GM18909 (cell line): ENCODE data around the gene TOR1B.
"Not testable (repeated sequence)": the region's sequence is repeated elsewhere in the genome, so short reads cannot be mapped to it uniquely, and the experiment has no call there.

Experiments
- ATAC-seq: cut with Tn5 transposase; IDR thresholded peaks from one replicate; pipeline ENCODE4 v1.9.1; 2021; ENCODE audit warnings: mild to moderate bottlenecking; ENCODE audit not compliant: unreplicated experiment, poor library complexity

TOR1B gene, protein sequence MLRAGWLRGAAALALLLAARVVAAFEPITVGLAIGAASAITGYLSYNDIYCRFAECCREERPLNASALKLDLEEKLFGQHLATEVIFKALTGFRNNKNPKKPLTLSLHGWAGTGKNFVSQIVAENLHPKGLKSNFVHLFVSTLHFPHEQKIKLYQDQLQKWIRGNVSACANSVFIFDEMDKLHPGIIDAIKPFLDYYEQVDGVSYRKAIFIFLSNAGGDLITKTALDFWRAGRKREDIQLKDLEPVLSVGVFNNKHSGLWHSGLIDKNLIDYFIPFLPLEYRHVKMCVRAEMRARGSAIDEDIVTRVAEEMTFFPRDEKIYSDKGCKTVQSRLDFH

DNA sequence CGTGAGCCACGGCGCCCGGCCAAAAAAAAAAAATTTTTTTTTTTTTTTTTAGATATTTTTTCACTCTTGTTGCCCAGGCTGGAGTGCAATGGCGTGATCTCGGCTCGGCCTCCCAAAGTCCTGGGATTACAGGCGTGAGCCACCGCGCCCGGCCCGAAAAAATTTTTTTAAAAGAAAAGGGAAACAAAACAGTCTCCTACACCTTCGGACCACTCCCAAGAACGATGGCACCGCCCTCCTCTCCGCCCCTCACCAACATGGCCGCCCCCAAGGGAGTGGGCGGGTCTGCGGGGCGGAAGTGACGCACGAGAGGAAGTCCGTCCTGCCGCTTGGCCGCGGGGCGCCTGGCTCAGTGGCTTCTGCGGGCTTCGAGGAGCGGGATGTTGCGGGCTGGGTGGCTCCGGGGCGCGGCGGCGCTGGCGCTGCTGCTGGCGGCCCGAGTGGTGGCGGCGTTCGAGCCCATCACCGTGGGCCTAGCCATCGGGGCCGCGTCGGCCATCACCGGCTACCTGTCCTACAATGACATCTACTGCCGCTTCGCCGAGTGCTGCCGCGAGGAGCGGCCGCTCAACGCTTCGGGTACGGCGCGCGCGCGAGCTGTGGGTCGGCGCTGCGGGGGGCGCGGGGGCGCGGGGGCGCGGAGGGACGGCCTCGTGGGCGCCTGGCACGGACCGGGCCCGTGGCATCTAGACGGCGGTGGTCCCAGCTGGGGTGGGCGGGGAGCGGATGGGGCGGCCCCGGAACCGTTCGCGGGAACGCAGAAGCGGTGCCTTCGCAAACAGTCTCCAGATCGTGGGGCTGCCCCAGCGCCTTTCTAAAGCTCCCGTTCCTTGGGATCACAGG, at the start of gene TOR1B:
TOR1B (plus strand) TSS at position 352 of the 843 bp plus-strand sequence; CDS start at position 381, 29 bp downstream.
- peak; percentile 90 for ATAC-seq

DNA sequence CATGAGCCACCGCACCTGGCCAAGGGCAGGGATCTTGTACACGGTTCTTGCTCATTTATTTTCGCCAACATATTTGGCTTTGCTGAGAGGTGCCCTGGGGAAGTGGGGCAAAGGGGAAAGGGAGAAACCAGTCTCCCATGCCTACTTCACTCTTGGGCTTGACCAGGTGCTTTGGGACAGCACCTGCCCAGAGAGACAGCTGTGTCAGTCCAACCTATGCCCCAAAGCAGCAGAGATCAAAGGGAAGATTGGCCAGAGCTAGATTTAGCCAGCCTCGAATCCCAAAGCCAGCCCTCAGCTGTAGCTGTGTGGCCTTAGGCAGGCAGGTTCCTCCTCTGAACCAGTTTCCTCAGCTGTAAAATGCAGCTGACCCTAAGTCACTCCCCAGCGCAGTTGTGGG, 47.8 kb upstream of the TOR1B start:
- ATAC-seq: no peak

DNA sequence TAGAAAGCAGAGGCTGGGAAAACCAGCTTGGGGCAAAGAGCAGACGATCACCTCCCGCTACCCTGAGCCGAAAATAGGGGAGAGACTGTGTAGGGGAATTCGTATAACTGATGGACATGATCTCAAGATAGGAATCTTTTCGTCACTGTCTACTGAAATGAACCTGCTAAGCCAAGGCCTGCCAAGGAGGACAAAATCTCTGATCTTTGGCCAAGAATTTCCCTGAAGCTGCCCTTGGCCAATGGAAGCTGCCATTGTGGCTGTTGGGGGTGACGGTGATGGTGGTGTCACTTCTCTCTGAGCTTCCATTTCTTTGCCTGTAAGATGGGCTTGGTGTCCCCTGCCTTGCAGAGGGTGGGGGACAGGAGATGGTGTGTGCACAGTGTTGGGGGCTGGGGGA, 46.8 kb upstream of the TOR1B start:
- no peak for ATAC-seq

DNA sequence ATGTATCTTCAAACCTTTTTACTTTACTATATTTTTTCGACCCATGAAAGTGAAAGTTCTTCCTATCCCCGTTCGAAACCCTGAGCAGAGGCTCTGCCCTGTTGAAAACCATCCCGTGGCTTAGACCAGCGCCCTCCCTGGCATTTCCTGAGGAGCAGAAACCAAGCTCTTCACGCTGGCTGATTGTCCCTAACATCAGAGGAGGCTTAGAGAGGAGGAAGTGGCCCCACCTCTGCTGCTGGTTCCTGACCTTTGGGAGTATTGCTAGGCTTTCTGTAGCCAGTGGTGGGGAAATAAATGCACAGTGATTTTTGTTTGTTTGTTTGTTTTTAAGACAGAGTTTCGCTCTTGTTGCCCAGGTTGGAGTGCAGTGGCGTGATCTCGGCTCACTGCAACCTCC, 45.9 kb upstream of the TOR1B start:
- no peak for ATAC-seq

DNA sequence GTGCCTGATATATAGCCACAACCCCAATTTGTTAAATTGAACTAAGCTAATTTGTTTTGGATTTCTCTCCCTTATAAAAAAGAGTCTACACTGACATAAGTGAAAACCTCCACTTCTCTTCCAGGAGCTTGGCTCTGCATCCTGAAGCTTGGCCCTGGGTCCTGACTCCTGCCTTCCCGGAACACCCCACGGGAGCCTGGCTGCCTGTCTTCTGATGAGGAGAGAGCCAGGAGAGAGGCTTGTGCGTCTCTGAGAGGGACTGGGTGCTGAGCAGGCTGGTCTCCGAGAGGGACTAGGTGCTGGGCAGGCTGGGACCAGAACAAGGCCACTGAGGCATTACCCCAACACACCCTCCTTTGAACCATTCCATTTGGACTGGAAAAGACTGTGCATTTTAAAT, 43.7 kb upstream of the TOR1B start:
- ATAC-seq: no peak

DNA sequence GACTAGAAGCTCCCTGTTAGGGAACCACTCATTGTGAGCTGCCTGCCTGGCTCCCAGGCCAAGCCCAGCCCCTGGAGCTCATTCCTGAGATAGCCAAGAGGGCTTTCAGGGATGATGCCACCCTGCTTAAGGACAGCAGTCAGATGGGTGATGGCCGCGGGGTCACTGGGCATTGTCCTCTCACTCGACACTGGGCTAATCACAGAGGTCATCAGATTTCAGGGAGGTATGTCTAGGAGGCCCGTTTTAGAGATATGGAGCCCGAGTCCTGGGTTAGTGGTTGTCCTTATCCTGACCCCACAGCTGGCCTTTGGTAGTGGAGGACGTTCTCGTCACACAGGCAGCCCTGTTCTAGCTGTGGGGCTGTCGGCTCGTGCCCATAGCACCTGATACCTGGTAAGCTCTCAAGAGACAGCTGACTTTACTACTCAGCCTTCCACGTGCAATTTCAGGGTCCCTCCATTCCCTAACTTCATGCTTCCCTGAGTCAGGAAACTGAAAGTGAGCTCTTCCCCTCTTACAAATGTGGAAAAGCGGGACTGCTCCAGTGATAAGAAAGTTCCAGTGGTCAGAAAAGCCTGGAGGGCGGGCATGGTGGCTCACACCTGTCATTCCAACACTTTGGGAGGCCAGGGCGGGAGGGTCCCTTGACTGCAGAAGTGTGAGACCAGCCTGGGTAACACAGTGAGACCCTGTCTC, 43.0 kb upstream of the TOR1B start:
- ATAC-seq: no peak

DNA sequence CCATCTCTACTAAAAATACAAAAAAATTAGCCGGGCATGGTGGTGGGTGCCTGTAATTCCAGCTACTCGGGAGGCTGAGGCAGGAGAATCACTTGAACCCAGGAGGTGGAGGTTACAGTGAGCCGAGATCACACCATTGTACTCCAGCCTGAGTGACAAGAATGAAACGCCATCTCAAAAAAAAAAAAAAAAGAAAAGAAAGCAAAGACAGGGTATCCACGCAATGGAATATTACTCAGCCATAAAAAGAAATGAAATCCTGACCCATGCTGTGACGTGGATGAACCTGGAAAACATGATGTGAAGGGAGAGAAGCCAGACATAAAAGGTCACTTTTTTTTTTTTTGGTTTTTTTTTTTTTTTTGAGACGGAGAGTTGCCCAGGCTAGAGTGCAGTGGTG, 42.2 kb upstream of the TOR1B start:
- not testable (repeated sequence) for ATAC-seq

DNA sequence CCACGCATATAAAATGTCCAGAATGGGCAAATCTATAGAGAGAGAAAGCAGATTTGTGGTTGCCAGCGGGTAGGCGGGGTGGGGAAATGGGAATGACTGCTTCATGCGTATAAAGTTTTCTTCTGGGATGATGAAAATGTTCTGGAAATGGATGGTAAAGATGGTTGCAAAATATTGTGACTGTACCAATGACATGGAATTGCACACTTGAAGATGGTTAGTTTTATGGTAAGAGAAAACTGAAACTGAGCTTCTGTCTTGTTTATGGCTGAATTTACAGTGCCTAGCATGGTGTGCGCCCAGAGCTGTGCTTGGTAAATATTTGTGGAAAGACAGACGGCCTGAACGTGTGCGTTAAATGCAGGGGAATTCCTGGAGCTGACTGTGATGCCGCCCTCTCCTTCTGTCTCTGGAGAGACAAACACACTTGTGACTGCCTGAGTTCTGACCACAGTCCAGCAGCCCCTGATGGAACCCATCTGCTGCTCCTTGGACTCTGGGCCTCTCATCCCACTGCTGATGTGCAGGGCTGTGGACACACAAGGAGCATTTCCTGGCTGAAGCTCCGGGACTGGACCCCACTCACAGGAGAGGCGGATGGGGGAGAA, 41.6 kb upstream of the TOR1B start:
- ATAC-seq: no peak

DNA sequence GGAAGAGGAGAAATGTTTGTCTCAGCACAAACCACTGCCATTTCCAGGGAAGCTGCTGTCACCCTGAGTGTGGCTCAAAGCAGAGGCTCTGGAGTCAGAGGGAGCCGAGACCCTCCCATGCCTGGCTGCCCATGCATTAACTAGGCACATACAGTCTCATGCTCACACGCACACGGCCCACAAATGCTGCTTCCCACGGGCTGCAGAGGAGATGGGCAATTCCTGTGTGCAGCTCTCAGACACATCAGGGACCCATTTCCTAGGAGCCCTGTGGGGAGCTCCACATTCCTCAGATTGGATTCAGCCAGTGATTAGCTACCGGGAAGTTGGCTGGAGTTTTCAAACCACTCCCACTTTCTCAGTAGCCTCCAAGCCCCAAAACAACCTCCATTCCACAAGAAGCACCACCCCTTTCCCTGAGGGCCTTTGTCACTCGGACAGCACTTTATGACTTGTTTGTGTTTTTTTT, 41.0 kb upstream of the TOR1B start:
- no peak for ATAC-seq

DNA sequence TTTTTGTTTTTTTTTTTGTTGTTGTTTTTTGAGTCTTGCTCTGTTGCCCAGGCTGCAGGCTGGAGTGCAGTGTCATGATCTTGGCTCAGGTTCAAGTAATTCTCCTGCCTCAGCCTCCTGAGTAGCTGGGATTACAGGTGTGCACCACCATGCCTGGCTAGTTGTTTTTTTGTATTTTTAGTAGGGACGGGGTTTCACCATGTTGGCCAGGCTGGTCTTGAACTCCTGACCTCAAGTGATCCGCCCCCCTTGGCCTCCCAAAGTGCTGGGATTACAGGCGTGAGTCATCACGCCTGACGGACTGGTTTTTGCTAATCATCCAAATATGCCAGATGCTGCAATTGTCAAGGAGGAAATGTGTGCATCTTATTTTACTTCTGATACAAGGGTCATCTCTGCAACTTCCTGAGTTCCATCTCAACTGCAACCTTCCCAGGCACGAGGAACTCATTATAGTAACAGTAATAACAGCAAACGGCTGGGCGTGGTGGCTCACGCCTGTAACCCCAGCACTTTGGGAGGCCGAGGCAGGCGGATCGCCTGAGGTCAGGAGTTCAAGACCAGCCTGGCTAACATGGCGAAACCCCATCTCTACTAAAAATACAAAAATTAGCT, 40.5 kb upstream of the TOR1B start:
- ATAC-seq: not testable (repeated sequence)

DNA sequence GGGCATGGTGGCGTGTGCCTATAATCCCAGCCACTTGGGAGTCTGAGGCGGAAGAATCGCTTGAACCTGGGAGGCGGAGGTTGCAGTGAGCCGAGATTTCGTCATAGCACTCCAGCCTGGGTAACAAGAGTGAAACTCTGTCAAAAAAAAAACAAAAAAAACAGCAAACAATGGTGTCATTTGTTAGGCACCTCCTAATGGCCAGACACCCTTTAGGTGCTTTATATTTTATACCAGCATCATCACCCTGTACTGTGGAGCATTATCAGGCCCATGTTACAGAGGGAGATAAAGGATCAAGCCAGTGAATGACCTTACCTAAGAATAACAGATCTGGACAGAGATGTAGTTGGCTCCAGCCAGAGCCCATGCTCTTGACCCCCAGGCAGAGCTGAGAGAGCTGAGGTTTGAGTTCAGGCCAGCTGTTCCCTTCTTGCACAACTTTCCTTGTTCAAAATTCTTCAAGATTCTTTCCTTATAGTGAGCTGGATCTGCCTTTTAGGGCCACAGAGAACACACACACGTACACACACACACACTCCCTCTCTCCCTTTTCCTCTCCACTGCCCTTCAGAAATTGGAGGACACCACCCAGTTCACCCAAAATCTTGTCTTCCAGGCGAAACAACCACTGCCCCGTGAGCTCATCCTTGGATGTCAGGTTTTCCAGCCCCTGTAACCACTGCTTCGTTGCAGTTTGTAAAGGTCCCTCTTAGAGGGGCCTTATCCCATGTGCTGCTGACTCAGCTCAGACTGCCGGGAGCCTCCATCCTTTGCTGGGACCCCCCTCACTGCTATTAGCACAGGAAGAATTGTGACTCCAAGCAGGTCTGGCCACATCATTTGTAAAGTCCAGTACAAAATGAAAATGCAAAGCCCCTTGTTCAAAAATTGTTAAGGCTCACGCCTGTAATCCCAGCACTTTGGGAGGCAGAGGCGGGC, 39.7 kb upstream of the TOR1B start:
- no peak for ATAC-seq

DNA sequence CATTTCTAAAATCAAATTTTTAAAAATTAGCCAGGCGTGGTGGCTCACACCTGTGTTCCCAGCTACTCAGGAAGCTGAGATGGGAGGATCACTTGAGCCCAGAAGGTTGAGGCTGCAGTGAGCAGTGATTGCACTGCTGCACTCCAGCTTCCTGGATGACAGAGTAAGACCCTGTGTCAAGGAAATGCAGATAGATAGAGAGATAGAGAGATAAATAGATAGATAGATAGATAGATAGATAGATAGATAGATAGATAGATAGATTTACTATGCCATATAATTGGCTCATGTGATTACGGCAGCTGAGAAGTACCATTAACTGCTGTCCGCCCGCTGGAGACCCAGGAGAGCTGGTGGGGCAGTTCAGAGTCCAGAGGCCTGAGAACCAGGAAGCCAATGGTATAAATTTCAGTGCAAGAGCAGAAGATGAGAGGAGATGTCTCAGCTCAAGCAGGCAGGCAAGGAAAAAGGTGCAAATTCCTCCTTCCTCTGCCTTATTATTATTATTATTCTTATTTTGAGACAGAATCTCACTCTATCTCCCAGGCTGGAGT, 37.1 kb upstream of the TOR1B start:
- ATAC-seq: no peak

DNA sequence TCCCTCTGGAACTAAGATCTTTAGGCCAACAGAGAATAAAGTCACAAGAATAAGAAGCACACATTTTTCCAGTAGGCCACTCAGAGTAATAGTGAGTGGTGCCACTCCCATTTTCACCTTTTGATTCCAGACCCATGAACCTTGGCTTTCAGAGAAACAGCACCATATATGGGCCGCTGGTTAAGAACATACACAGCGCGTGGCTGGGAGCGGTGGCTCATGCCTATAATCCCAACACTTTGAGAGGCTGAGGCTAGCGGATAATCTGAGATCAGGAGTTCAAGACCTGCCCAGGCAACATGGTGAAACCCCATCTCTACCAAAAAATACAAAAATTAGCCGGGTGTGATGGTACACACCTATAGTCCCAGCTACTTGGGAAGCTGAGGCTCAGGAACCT, 34.5 kb upstream of the TOR1B start:
- no peak for ATAC-seq

DNA sequence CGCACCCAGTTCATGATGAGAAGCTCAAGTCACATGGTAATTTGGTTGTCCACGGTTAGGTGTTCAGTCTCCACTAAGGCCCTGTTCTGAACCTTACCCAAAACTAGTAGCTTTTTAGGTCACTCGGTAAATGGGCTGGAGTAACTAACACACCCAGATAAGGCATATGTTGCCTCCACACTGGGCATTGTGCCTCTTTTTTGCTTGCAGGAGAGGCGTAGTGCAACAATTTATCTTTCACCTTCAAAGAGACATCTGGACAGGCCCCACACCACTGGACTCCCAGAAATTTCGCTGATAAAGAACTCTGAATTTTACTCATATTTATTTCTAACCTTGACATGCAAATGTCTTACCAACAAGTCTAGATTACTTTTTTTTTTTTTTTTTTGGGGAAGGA, 33.3 kb upstream of the TOR1B start:
- ATAC-seq: no peak

DNA sequence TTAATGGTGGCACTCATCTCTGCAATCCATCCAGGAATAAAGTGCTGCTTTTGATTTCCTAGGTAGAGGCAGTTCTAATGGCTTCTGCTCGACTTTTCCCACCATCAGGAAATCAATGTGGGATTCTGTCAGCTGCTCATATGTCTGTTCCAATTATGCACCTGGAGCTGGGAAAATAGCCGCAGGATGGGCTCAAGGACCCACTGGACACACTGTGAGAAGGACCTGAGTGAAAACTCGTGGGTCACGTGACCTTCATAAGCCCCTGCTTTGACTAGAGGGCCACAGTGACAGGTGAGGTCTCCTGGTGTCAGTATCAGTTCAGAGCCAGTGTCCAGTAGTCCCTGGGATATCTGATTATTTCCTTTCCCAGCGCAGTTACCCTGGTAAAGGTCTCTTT, 32.2 kb upstream of the TOR1B start:
- ATAC-seq: no peak

DNA sequence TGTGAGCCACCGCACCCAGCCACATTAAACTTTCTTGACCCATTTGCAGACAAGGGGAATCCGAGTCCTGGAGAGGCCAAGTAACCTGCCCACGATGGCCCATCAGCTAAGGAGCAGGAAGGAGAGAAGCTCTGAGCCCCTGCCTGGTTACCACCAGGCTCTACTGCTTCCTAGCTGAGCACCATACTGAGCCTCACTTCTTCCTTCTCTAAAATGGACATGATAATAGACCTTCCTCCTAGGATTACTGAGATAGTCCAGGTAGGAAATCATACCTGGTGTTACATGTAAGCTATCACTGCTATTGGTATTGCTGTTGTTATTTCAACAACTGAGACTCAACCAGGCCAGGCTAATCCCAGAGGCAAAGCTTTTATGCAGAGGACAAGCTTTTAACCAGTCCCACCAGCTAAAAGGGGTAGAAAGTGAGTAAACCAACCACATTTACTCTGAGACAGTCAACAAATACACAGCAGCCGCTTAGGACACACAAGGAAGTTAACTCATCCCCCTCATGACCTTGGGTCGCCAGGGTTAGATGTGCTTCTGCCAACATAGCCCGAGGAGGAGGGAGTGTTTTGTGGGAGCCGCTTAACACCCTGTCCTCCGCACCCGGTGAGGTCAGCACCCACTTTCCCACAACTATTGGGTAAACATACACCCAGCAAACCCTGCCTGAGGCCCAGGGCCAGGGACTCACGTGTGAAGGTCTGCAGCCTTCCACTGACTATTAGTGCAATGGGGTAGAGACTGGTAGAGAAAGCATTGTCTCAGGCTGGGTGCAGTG, 29.5 kb upstream of the TOR1B start:
- ATAC-seq: no peak

DNA sequence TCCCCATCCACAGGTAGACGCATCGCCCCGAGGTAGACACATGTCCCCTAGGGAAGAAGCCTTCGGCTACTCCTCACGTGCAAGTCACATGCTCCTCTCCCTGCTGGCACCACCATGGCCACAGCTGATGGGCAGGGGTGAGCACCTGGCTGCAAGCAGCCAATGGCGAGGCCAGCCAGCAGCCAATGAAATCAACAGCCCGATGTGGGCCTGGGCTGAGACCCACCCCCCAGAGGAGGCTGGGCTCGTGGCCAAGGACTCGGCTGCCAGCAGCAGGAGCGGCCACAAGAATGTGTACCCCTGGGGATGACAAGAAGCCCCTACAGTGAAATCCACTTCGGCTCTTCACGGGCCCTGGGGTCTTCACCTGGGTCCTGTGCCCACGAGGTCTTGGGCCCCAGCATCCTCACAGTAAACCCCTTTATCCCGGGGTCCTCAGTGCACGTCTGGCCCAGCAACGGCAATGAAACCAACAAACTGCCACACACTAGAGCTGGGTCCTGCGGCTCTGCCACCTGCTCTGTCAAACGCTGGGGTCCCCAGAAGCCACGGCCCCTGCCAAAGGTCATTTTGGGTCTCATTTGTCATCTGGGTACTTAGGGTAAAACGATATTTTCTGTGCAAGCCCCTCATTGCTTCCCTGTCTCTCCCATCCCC, 28.1 kb upstream of the TOR1B start:
- no peak for ATAC-seq

DNA sequence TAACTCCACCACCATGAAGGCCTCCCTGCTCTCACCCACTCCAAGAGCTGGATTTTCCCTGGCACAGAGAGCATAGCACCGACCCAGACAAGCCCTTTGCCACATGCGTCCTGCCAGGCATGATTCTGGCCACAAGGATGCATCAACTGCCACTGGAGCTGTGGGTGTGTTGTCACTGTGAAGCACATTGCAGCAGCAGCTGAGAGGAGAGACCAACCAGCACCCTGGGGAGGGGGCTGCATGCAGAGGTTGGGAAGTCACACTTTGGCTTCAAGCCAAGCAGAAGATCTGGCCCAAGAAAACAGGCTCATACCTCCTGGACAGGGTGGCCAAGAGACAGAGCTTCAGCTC, 27.6 kb upstream of the TOR1B start:
- ATAC-seq: no peak
